ENCODE data around the gene TET3.

- TF ChIP-seq YY1 (IDR thresholded peaks at IDR 0.05; ENCODE audit: insufficient read depth, insufficient read length) (no peak), ZNF274 (IDR thresholded peaks at IDR 0.05; ENCODE audit: low read depth, low read length) (no peak)
Observed at GRCh38 chr2:74017223-74017622, 32.5 kb downstream of the TET3 start.

All from NT2/D1 (cell line).